ENCODE results near the gene DHX35.
A peak's percentile ranks its signal among the peaks of the same experiment; 100 is the strongest.

DHX35 gene

DNA sequence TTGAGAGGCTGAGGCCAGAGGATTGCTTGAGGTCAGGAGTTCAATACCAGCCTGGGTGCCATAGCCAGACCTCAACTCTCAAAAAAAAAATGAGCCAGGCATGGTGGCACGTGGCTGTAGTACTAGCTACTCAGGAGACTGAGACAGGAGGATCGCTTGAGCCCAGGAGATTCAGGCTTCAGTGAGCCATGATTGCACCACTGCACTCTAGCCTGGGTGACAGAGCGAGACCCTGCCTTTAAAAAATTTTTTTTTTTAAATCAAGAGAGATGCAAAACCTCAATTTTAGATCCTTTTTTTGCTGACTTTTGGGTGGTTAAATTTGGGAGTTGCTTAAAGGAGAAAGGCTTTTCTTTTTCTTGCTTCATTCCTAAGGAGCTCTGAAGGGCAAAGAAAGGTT lies 70.9 kb downstream of the DHX35 start:
- no peak for DNase-seq

DNA sequence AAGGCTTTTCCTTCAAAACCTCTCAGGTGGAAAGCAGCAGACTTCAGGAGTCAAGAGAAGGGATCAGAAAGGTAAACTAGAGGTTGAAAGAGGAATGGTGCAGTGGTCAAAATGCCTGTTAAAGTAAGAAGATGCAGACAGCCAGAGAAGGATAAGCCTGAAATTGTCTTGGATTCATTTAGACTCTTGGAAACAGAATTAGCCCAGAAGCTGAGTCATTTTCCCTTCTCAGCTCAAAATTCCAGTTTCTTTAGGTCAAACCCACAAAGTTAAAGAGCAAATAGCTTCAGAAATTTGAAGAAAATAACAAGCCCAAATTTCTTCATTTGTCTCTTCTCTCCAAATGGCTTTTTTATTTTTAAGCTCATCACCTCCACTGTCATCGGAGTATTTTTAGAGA lies 73.9 kb downstream of the DHX35 start:
- DNase-seq, result no peak

DNA sequence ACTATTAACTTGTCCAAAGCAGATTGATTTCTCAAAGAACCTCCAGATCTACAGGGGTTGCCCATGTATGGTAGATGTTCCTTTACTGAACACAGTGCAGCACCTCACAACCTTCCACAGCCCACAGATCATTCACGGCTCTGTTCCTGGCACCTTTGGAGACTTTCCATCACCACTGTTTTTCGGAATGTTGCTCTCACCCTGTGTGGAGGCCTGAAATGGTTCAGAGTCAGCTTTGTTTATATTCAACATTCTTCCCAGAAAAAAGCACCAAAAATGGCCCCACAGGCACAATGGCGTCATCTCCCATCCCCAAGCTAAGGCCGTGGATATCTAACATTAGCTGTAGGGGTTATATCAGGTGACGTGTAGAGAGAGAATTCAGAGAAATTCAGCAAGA lies 74.7 kb downstream of the DHX35 start:
- no peak for DNase-seq

DNA sequence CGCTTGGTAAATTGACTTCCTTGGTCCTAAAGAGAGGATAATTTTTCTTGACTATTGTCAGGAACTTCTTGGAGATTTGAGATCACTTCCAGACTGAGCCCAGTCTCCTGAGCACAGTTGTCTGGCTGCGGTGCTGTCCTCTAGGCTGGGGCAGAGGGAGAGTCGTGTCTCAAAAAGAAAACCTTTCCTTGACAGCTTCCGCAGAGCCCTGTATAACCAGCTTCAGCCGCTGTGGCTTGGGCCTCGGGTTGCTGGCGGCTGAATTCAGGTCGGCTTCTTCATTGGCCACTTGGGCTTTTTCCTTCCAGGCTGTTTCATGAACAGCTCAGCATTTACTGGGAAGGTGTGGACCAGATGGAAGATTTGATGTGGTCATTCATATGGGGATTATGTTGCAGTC lies 75.9 kb downstream of the DHX35 start:
- DNase-seq, result no peak

DNA sequence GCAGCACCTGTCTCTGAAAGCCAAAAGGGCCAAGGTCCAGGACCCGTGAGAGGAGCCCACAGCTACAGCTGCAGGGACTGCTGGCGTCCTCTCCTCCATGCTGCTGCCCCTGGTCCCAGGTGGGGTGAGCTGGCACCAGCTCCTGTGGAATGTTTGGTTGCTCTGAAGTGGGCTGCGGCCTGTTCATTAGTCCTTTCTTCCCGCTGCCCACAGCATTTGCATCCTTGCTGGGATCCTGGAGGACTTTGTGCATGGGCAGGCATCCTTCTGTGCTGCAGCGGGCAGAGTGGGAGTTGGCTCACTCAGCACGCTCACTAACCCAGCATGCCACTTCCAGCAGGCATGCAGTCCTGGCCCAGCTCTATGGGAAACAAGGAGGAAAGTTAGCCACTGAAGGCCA lies 76.4 kb downstream of the DHX35 start:
- no peak for DNase-seq

DNA sequence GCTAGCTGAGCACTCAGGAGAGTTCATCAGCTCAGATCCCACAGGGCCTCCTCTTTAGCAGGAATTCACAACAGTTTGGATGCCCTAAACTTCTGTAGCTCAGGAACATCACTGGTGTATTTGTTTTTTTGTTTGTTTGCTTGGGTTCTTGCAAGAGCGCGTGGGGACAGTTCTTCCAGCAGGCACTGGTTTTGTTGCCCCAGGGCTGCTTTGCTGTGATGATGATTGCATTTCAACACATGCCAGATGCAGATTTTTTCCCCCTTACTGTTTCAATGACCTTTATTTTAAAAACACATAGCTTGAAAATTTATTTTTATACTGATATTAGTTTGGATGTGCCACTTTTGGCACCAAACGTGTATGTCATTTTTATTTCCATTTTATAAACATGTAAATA lies 77.1 kb downstream of the DHX35 start:
- DNase-seq, result no peak

DNA sequence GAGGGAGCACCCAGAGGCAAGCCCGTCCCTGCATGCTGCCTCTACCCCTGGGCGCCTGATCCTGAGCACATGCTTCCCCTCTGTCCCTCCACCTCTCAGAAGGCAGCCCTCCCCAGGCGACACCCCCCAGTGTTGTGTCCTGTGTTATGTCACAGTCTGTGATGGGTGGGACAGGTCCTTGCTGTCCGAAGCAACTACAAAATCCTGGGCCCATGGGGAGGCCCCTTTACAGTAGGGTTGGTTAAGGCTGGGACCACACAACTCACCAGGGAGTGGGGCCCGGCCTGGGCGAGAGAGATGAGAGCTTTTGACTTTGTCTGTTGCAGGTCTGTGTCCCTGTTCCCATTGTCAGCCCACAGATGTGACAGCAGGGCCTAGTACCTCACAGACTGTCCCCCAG lies 78.0 kb downstream of the DHX35 start:
- no peak for DNase-seq

DNA sequence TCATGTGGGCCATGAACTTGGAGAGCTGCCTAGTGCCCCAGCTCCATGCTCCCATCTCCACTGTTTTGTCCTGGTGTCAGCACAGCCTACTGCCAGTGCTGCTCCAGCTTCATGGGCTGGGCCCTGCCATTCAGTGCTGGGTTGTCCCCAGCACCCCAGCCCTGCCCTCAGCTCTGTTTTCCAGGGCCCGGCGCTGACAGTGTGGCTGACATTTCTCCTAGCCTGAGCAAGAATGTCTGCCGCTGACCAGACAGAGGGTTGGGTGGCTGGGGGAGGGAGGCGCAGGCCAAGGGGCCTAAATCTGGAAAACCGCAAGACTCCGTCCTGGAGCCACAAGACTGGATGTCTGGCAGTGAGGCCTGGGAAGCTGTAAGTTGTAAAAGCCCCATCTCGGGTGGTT lies 78.9 kb downstream of the DHX35 start:
- no peak for DNase-seq

DNA sequence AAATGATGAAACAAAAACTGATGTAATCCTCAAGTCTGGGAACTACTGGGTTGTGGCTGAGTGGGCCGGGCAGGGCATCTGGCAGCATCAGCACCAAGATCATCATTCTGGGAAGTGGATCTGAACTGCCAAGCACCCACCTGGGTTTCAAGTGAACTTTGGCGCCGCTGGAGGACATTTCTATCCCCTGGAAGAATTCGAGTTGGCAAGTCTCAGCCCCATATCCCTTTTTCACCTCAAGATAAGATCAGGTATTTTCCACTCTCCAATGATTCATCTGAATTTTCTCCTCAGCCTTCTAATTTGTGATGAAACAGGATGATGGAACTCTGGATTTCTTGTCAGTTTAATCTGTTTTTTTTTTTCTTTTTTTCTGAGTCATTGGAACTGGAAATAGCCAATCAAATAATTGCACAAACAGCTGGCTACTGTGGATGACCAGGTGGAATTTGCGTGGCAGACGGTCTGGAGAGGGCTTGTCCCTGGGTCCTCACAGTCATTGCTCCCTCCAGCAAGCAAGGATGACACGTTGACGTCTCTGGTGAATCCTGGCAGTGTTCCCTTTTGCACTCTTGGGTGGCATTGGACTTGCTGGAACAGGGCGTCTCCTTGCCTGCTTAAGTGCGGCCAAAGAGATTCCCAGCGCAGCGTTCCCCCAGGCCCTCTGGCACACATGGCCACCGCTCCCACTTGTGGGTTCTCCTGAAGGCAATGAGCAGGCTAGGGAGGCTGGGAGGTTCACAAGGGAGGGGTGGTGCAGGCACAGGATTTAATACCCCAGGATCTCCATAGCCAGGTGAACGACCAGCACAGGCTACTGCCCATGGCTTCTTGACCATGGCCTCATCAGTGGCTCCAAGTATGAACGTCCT lies 80.4 kb downstream of the DHX35 start:
- DNase-seq, result no peak

DNA sequence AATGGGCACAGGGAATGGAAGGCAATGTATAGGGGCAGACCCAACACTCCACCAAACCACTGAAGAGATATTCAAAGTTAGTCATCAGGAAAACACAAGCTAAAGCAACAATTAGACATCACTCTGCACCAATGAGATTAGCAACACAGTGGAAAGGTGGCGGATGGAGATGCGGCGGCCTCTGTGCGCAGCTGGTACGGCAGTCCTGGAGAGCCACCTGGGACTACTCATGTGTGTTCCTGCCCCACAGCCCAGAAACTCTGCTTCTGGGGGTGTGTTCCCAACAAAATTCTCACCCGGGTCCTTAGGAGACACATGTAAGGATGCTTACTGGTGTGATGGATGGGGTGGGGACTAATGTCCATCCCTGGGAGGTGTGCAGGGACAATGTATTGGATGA lies 82.4 kb downstream of the DHX35 start:
- no peak for DNase-seq

DNA sequence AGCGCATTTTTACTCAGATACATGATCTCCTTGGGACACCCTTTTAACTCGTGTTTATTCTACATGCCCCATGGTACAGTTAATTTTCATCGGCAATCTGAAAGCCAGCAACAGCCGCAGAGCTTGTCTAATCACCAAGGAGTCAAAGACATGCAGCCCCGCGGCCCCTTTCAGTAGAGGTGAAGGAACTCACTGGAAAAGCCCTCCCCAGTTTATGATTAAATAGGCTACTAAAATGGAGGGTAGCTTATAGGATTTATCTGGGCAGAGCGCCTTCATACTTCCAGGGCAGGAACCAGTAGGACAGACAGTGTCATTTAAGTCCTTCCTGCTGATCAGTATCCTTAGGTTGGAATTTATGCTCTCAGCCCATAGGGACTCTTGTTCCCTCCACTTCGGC lies 83.5 kb downstream of the DHX35 start:
- DNase-seq, result no peak

DNA sequence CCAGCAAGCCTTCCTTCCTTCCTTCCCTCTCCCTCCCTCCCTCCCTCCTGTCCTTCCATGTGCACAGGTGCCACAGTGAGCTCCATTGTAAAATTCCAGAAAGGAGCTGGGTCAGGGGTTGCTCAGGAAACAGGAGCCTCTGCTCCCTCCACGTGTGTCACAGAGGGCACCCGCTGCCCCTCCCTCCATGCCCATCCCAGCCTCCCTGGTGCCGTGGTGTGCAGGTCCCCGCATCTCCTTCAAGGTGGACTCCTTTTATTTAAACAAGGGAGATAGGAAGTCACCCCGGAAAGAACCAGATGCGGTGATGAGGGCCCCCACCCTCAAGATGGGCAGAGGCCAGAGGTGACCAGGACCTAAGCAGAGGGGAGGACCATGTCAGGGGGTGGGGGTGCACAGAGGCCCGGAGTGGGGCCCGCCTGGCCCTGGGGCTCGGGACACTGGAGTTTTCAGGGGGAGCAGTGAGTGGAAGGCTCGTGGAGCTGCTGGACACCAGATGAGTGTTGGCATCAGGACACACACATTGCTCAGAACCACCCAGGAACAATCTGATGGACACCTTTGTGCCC lies 85.4 kb downstream of the DHX35 start:
- no peak for DNase-seq

DNA sequence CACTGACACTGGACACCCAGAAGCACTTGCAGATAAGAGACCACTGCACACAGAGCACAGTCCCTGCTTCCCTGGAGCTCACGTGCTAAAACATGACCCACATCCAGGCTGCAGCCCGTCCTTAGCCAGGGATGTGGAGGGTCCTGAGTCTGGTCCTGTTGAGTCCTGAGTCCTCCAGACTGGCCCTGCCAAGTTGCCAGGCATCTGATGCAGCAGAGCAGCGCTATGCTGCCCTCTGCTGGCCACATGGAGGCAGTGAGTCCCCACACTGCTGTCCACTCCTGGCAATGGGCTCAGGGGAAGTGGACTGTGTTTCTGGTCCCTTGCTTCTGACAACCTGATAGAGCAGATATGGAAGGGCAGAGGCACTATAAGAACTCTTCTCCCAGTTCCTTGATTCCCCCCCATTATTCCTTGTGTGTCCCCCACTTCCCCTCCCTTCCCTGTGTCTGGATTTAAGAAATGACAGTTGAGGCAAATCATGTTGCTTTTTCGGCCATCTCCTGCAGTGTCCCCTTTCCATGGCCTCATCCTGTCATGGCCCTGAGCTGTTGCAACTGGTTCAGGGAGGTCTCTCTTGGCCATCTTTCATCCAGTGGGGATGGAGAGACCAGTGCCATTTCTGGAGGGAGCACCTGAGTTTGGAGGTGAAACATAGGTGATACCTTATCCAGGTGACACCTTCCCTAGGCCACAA lies 86.0 kb downstream of the DHX35 start:
- DNase-seq, result peak; percentile 71 to 73

DNA sequence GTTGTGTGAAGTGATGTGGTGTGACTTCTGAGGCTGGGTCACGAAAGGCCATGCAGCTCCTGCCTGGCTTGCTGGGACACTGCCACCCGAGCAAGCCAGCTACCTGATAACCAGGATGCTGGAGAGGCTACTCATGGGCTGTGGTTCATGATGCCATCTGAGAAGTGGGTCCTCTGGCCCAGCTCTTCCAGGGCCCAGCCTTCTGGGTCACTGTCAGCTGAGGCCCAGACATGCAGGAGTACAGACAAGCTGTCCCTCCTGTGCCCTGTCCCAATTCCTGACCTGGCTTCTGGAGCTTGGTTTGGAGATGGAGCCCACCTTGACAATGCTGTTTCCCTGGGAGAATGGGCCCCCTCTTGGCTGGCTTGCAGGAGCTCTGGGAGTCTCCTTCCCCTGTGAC lies 87.0 kb downstream of the DHX35 start:
- no peak for DNase-seq

DNA sequence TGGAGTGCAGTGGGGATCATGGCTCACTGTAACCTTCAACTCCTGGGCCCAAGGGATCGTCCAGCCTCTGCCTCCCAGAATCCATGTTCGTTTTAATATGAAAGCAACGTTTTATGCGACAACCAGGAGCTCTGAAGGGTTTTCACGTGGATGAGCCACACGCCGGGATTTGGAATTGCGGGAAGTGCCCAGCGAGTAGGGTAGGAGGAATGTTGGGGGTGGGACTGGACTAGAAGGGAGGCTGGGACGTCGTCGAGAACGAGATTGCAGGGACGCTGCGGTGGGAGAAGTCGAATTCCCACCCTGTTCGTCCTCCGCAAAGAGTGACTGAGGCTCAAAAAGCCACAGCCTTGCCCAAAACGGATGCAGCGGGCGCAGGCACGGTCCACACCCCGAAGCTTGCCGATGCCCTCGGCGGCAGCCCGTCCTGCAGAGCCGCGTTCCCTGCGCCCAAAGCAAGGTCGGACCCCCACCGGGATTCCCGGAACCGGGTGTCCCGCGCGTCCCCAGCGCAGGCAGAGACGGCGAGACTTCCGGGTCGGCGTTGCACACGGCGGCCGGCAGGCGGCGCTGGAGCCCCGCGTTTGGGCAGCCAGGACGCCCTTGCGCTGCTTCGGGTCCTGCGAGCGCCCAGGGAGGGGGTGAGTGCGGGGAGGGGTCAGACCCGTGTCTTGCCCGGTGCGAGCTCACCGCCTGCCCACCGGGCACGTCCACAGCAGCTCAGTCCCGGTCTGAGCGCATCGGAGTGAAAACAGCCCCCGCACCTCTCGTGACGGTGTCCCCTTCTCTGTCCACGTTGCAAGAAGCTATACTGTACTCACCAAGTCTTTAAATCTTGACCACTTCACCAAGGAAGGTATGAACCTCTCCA lies 87.8 kb downstream of the DHX35 start:
- peak; percentile 78 to 83 for DNase-seq

DNA sequence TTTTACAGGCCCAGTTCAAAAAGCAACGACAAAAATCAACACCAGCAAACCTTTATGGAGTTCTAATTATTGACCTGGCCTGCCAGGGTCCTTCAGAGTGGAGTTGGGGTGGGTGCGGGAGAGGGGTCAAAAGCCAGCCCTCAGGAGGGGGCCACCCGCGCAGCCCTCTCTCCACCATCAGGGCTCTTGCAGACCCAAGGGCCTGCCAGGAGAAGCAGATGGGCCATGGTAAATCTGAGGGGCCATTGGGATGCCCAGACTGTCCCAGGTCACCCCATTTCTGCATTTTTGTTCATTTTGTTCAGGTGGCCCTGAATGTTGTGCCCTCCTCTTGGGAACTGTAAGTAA lies 88.4 kb downstream of the DHX35 start:
- DNase-seq, result no peak

DNA sequence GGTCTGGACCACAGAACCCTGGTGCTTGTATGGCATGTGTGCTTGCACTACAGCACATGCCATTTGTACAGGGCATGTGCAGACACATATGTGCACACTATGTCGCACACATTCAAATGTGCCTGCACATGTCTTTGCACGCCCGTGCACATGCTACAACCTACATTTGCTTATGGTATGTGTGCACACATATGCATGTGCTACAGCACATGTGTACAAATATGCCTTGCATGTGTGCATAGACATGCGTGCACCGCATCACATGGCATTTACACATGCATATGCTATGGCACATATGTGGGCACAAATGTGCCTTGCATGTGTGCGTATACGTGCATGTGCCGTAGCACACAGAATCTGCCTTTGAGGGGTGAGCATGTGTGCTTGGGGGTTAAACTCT lies 90.5 kb downstream of the DHX35 start:
- no peak for DNase-seq

DNA sequence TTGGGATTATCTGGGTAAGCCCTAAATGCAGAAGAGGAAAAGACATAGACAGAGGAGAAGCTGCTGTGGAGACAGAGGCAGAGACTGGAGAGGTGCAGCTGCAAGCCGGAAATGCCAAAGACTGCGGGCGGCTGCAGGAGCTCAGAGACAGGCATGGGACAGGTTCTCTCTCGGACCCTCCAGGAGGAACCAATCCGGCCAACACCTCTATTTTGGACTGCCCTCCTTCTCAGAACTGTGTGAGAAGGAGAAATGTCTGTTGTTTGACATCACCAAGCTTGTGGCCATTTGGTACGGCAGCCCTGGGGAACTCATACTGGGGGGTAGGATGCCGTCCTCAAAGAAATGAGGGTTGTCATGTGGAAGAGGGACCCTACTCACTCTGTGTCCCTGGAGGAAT lies 95.0 kb downstream of the DHX35 start:
- no peak for DNase-seq

DNA sequence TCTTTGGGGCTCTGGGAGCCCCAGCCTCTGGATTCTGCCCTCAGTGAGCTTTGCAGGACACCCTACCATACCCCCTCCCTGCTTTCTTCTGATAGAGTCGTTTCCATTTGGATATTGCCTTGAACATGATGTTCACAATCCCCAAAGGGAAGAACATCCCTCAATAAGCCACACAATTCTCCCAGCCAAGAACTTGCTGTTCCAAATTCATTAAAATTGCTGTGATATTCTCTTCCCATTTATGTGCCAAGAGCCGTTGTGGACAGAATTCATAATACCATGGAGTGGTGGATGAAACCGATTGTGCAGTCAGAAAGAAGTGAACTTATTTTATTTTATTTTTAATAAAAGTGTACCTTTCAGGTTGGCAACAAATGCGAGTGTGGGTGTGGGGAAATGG lies 95.8 kb downstream of the DHX35 start:
- no peak for DNase-seq

DNA sequence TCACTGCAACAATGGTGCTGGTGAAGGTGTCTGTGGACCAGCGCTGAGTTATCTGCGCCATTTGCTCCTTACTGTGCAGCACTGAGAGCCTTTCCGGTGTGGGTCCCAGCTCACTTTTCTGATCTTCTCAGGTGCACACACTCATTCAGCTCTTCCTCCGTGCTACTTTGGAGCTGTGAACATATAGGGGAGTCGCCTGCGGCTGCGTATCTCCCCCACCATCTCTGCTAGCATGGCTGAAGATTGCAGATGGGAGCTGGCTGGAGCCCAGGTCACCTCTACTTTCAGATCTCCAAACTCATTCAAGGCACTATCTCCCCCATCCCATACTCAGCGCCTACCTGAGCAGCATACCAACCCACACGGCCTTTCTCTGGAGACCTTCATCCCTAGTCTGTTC lies 96.9 kb downstream of the DHX35 start:
- no peak for DNase-seq

DNA sequence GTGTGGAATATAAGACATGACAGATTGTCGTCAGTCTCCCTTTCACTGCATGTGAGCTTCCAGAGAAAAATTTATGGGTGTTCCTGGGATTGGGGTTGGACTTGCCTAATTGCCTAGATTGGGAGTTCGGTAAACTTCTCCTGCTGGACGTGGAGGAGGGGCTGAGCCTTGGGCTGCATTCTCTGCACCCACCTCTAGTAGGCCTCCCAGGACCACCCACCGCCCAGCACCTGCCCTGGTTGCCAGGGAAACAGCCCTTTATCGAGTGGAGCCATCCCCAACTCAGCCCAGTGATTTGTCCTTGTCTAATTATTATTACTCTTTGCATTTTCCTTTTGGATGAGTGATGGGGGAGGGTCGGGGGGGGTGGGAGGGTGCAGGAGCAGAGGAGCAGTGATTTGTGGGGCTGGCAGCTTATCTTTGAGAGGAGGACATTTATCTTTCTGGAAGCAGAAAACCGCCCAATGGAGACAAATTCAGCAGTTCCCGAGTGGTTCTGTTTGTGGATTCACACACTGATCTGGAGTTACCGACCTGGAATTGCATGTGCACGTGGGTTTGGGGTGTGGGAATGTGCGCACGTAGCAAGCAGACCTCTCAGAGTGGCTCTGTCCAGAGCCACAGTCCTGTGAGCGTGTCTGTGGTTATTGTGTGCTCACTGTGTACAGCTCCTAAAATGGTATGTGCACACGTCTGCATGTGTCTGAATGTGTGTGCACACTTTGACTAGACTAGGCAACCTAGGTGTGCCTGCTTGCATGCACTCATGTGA lies 104.5 kb downstream of the DHX35 start:
- DNase-seq, result no peak

DNA sequence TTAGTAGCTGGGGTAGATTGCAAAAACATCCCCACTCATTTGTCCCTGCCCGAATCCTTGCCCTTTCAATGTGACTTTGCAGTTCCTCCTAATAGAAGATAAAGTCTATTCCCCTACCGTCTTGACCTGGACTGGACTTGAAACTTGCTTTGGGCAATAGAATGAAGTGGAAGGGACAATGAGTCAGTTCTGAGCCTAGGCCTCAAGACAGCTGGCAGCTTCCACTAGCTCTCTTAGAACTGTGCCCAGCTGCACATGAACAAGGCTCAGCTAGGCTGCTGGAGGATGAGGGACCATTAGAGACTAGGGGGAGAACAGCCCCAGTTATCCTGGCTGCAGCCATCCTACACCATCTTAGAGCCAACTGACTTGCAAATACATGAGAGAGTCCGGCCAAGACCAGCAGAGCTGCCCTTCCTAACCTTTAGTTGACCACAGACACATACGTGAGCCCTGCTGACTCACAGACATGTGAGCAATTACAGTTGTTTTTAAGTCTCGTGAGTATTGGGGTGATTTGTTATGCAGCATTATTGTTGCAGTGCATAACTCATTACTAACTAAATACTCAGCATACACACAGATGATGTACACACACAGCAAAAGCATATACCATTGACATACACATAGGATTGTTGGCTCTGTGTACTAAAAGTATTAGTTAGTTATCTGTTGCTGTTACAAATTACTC lies 105.5 kb downstream of the DHX35 start:
- DNase-seq, result no peak

Data from CD4-positive, alpha-beta T cell treated with Interleukin-1 beta for 1 hour (primary cell).